A549 (cell line): ENCODE measurements around the gene CNNM3. TPM values are rescaled to one million over a fixed set of nuclear protein-coding genes. Genes with fewer than 3 reads are reported as not detected.

Source experiments
- ATAC-seq, 2 experiments: fragments of 200-7000 bp in 1 of 2; fragments of >200 bp in 1 of 2; cut with Nextera tagmentation in 1 of 2; cut with Tn5 transposase in 1 of 2; 3 replicates each; pipeline versions ENCODE4 v1.8.0 to v1.9.1; 2018 to 2020; ENCODE audit warnings: mild to moderate bottlenecking in 1 of 2, moderate library complexity in 1 of 2
- CTCF ChIA-PET: fragments of 300-600 bp; sonication (Branson Sonifier 250); formaldehyde crosslinking; extraction: SDS; loops from one replicate; lab custom pipeline; 2021; ENCODE audit warnings: antibody characterized with exemption, inconsistent platforms; lab: Yijun Ruan, JAX
- POLR2A ChIA-PET: fragments of 350-600 bp; formaldehyde crosslinking; extraction: SDS; loops from one replicate; lab custom pipeline; 2021; ENCODE audit warnings: antibody characterized with exemption, inconsistent platforms; lab: Yijun Ruan, JAX
- DNase-seq, 2 experiments: peaks; one replicate each; pipeline versions ENCODE4 v3.0.0 to v3.0.0-alpha.2; 2011 to 2016; ENCODE audit warnings: low read depth in 1 of 2, low spot score in 1 of 2
- FAIRE-seq: peaks from 2 replicates; lab custom pipeline; 2011; peaks lifted over from hg19 to GRCh38; lab: Jason Lieb, UNC
- H3K27ac ChIP-seq, 2 experiments: fragments of >200 bp; sonication (Bioruptor Twin); formaldehyde crosslinking; 3 replicates each; pipeline ENCODE4 v1.5.1; 2016 to 2017
- H3K4me1 ChIP-seq: fragments of >200 bp; sonication (Bioruptor Twin); formaldehyde crosslinking; 3 replicates; pipeline ENCODE4 v1.6.1; 2016
- H3K4me2 ChIP-seq: fragments of >200 bp; sonication (Bioruptor Twin); formaldehyde crosslinking; 3 replicates; pipeline ENCODE4 v1.6.1; 2016
- H3K4me3 ChIP-seq: fragments of >200 bp; sonication (Bioruptor Twin); formaldehyde crosslinking; 3 replicates; pipeline ENCODE4 v1.5.1; 2016
- H3K9me3 ChIP-seq: fragments of >200 bp; sonication (Bioruptor Twin); formaldehyde crosslinking; 3 replicates; pipeline ENCODE4 v1.6.1; 2016
- ESRRA ChIP-seq: fragments of 150-350 bp; IDR thresholded peaks from 2 replicates; pipeline ENCODE4 v1.6.1; 2014; ENCODE audit warnings: mild to moderate bottlenecking, low read length, borderline replicate concordance
- FOXS1 ChIP-seq: fragments of 250-450 bp; sonication (Bioruptor Pico); IDR thresholded peaks from 2 replicates; pipeline ENCODE4 v1.5.0; 2020; ENCODE audit warnings: mild to moderate bottlenecking, moderate library complexity
- HDAC2 ChIP-seq: fragments of 200-600 bp; sonication (generic); IDR thresholded peaks from 2 replicates; pipeline ENCODE4 v1.6.1; 2016
- JUN ChIP-seq, 2 experiments: fragments of >200 bp; sonication (Bioruptor Twin); formaldehyde crosslinking; IDR thresholded peaks; 2 replicates in 1 of 2; 3 replicates in 1 of 2; pipeline ENCODE4 v1.6.1; 2016 to 2017
- KDM1A ChIP-seq: fragments of 200-600 bp; sonication (generic); IDR thresholded peaks from 2 replicates; pipeline ENCODE4 v1.6.1; 2016; ENCODE audit warnings: low read depth, mild to moderate bottlenecking
- MAFK ChIP-seq: fragments of 450-650 bp; IDR thresholded peaks from 2 replicates; pipeline ENCODE4 v1.6.1; 2014; ENCODE audit not compliant: partially characterized antibody
- NFE2L2 ChIP-seq: fragments of 150-350 bp; conservative IDR thresholded peaks from 2 replicates; pipeline ENCODE4 v1.6.1; 2014; ENCODE audit warnings: low read length
- PHF8 ChIP-seq: fragments of 200-600 bp; sonication (generic); IDR thresholded peaks from 2 replicates; pipeline ENCODE4 v1.6.1; 2016; ENCODE audit warnings: low read depth, mild to moderate bottlenecking, antibody characterized with exemption, moderate library complexity, borderline replicate concordance
- POLR2A ChIP-seq: IDR thresholded peaks from 2 replicates; pipeline ENCODE4 v1.6.1; 2012; ENCODE audit warnings: mild to moderate bottlenecking, low read length
- RFX5 ChIP-seq: fragments of 450-650 bp; IDR thresholded peaks from 2 replicates; pipeline ENCODE4 v1.7.1; 2014; ENCODE audit warnings: antibody characterized with exemption, mild to moderate bottlenecking, moderate library complexity
- ZFP36 ChIP-seq: fragments of 450-650 bp; IDR thresholded peaks from 2 replicates; pipeline ENCODE4 v1.6.1; 2014; ENCODE audit warnings: borderline replicate concordance; ENCODE audit not compliant: partially characterized antibody
- WGBS: methylation state at CpG from one replicate; pipeline ENCODE4 v1.1.6; 2017; ENCODE audit errors: missing lambda C conversion rate; 5-methylcytosine and 5-hydroxymethylcytosine counted together
- polyA plus RNA-seq, 4 experiments: library from polyadenylated mRNA; depleted of rRNA in 3 of 4; stranded (reverse); fragments of >200 nt; fragmentation: RNase III in 1 of 4; extraction: RNeasy Plus Mini Kit Qiagen cat#74134 plus additional on column Dnase treatment in 1 of 4; gene quantifications; 2 replicates in 3 of 4; 3 replicates in 1 of 4; pipeline ENCODE4 v1.2.3, GENCODE V29; 2011 to 2017
- TF ChIP-seq, protein P1 (sequence below): IDR thresholded peaks from 2 replicates; pipeline ENCODE4 v1.6.1; 2012; ENCODE audit warnings: low read depth, borderline replicate concordance

CNNM3 gene
- polyA plus RNA-seq, 2 of the 4 experiments (the other 2 are of a cell fraction): 11.8 to 14.1 TPM

DNA sequence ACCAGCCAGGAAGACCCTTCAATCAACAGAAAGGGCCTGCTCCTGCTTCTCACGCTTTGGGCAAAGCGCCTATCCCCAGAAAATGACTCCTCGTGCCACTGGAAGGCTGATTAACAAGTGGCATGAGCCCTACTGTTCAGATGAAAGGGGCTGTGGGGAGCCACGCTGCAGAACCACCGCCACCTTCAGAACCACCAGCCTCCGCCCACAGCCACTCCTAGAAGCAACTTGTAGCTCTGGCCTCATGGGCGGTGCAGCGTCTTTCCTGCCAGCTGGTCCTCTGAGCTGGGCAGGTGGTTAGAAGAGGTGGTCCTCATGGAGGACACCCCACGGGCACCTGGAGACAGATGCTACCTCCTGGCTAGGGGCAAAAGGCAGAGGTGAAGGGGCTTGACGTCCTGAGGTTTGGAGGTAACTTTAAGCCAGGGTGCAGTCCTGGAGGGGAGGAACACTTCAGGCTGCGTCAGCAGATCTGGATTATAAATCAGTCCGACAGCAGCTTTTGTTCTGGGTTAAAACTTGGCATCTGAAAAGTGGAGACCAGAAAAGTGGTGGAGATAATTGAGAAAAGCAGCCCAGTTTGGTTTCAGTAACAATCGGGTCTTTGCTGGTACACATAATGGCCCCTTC is 54.7 kb downstream of the CNNM3 start:
- Histone ChIP-seq H3K27ac (peak overlapping the region; percentile 99 to 100; a peak in 5 of 6 replicates), H3K4me1 (peaks cover 13% of the 10 kb centered on the region), H3K9me3 (no peaks in the 10 kb centered on the region), H3K4me3 (peak overlapping the region; percentile 100; the same call in 2 of the 3 replicates), H3K4me2 (peak overlapping the region; percentile 90)
- ChIA-PET CTCF (interaction anchor here (0.8 to 3.3 kb wide), 5 partner anchors 9 to 80 kb away, joined by 3 to 13 read pairs (median 4); partner anchors contain the start of gene ANKRD39), POLR2A (no interaction called here)
- ATAC-seq: no peak
- DNase-seq: peak in 1 of 2 experiments; percentile 31
- no peak for FAIRE-seq
- WGBS: 64% methylated on average over 13 of the region's 13 CpGs
- TF ChIP-seq PHF8: no peak
- TF ChIP-seq MAFK: peak; percentile 51

DNA sequence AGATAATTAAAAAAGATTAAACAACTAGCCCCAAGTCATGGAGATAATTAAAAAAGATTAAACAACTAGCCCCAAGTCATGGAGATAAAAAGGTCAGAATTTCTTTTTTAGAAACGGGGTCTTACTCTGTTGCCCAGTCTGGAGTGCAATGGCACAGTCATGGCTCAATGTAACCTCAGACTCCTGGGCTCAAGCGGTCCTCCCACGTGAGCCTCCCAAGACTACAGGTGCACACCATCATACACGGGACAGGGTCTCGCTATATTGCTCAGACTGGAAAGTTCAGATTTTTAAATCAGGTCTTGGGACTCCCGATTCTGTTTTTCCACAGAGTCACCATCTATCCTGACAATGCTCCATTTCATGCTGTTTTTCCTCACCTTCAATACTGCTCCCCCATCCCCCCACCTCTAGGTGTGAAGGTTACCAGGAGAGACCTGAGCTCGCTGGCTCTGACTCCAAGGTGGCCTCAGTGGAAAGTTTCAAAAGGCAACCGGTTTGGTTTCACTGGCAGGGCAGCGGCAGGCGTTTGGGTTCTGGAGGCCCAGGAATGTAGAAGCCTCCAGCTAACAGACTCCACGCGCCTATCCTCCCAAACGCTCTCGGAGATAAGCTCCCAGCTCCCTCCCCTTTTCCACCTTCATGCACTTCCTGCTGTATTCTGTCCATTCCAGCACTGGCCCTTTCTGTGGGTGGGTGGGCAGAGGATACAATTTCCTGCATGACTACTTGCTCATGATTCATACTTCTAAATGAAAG is 56.7 kb downstream of the CNNM3 start:
- no peaks in the 10 kb centered on the region for H3K9me3 ChIP-seq
- H3K4me3 ChIP-seq: no peak overlapping the region
- H3K4me1 ChIP-seq: peaks cover 7% of the 10 kb centered on the region
- no peak for FAIRE-seq
- no peak overlapping the region for H3K27ac ChIP-seq
- no peak for TF ChIP-seq HDAC2
- 85% methylated on average over 14 of the region's 14 CpGs for WGBS
- POLR2A ChIA-PET: no interaction called here
- CTCF ChIA-PET: interaction anchor here (0.6 to 3.3 kb wide), 7 partner anchors 13 to 78 kb away, joined by 3 to 16 read pairs (median 4); partner anchors contain the start of gene ANKRD39
- no peak for DNase-seq
- no peak overlapping the region for H3K4me2 ChIP-seq
- ATAC-seq: no peak

DNA sequence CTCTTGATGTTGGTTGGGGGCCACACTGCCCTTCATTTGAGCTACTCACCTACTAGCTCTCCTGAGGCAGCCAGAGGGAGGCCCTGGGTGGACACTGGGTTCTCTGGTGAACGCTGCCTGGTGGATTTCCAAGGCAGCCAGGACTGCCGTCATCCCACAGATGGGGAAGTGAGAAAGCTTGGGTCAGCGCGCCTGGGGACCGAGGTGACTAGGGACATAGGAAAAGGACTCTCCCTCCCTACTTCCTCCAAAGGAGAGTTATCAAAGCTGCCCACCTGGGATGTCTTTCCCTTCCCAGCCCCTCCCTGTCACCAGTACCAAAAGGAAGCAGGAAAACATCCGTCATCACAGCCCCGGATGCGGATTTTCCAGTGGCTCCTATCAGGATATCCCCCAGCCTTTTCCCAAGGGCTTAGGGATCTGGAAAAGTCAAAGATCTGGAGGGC is 57.6 kb downstream of the CNNM3 start:
- POLR2A ChIA-PET: no interaction called here
- H3K4me2 ChIP-seq: no peak overlapping the region
- TF ChIP-seq, protein P1, sequence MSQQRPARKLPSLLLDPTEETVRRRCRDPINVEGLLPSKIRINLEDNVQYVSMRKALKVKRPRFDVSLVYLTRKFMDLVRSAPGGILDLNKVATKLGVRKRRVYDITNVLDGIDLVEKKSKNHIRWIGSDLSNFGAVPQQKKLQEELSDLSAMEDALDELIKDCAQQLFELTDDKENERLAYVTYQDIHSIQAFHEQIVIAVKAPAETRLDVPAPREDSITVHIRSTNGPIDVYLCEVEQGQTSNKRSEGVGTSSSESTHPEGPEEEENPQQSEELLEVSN: no peak
- TF ChIP-seq JUN (IDR thresholded peaks at IDR 0.05): no peak
- TF ChIP-seq, all 56 proteins: peak for 0
- H3K9me3 ChIP-seq: no peaks in the 10 kb centered on the region
- no peak overlapping the region for H3K4me3 ChIP-seq
- peaks cover 7% of the 10 kb centered on the region for H3K4me1 ChIP-seq
- no peak for DNase-seq
- CTCF ChIA-PET: interaction anchor here (0.7 to 2.7 kb wide), 8 partner anchors 8 to 77 kb away, joined by 3 to 16 read pairs (median 4); partner anchors contain the start of gene ANKRD39
- 95% methylated on average over 8 of the region's 8 CpGs for WGBS
- H3K27ac ChIP-seq: no peak overlapping the region
- ATAC-seq: no peak
- FAIRE-seq: no peak

DNA sequence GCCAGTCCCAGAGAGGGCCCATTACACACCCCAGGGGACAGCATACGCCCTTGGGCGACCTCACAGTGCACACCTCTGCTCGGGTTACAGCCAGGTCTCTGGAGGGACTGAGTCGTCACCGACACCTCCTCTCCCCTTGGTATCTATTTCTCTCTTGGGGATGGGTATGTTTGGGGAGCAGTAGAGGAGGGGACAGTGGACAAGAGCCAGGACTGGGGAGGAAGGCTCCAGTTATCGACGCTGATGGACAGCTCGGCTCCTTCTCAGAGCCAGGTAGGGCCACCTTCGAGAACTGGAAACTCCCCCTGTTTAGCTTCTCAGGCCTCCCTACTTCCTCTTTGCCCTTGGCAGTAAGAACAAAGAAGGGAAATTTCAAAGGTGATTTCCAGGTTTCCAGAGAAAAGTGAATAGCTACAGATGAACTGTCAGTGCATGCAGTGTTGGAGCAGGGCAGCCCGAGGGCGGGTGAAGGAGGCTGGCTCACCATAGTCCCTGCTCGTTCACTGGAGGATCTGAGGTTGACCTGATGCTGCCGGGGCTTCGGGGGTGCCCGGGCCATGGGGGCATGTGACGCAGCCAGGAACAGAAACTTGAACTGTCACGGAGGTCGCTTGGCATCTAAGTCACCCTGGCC is 58.2 kb downstream of the CNNM3 start:
- H3K4me3 ChIP-seq: no peak overlapping the region
- CTCF ChIA-PET: interaction anchor here (0.7 to 2.7 kb wide), 6 partner anchors 8 to 76 kb away, joined by 3 to 16 read pairs (median 4); partner anchors contain the start of gene ANKRD39
- H3K4me2 ChIP-seq: no peak overlapping the region
- no peaks in the 10 kb centered on the region for H3K9me3 ChIP-seq
- ATAC-seq (no peak), DNase-seq (no peak), FAIRE-seq (no peak)
- 57% methylated on average over 17 of the region's 18 CpGs for WGBS
- H3K27ac ChIP-seq: no peak overlapping the region
- TF ChIP-seq KDM1A (no peak), MAFK (no peak), POLR2A (no peak), RFX5 (no peak), ESRRA (no peak), FOXS1 (CRISPR knock-in tag) (no peak), ZFP36 (no peak), NFE2L2 (no peak)
- peaks cover 7% of the 10 kb centered on the region for H3K4me1 ChIP-seq
- POLR2A ChIA-PET: interaction anchor here (1.4 kb wide), 1 partner anchor 16 kb away, joined by 4 read pairs; no protein-coding TSS in a partner anchor
